HG02588 (cell line): ENCODE data around the gene BHLHE23.
"Not testable (repeated sequence)": the region's sequence is repeated elsewhere in the genome, so short reads cannot be mapped to it uniquely, and the experiment has no call there.

Source experiments
- ATAC-seq: cut with Tn5 transposase; IDR thresholded peaks from one replicate; pipeline ENCODE4 v1.9.1; 2021; ENCODE audit warnings: mild to moderate bottlenecking, moderate library complexity; ENCODE audit not compliant: unreplicated experiment

The BHLHE23 gene

GRCh38 chr20:62962891-62963613 is 43.7 kb downstream of the BHLHE23 start:
- ATAC-seq, result no peak

GRCh38 chr20:62962221-62962879 is 44.4 kb downstream of the BHLHE23 start:
- ATAC-seq, result no peak

GRCh38 chr20:62961799-62962198 is 45.0 kb downstream of the BHLHE23 start:
- no peak for ATAC-seq

GRCh38 chr20:62961310-62961783 is 45.4 kb downstream of the BHLHE23 start:
- ATAC-seq, result no peak

GRCh38 chr20:62960446-62961309 is 46.1 kb downstream of the BHLHE23 start:
- ATAC-seq, result not testable (repeated sequence)

GRCh38 chr20:62959998-62960436 is 46.7 kb downstream of the BHLHE23 start:
- no peak for ATAC-seq

GRCh38 chr20:62959101-62959971 is 47.4 kb downstream of the BHLHE23 start:
- no peak for ATAC-seq

GRCh38 chr20:62958388-62959100 is 48.2 kb downstream of the BHLHE23 start:
- ATAC-seq, result no peak

- no peak for ATAC-seq
Observed at GRCh38 chr20:62957136-62958117, 49.3 kb downstream of the BHLHE23 start.

GRCh38 chr20:62956387-62957135 is 50.2 kb downstream of the BHLHE23 start:
- no peak for ATAC-seq
